ENCODE data around the gene TTC7B.

Gene TTC7B

DNA sequence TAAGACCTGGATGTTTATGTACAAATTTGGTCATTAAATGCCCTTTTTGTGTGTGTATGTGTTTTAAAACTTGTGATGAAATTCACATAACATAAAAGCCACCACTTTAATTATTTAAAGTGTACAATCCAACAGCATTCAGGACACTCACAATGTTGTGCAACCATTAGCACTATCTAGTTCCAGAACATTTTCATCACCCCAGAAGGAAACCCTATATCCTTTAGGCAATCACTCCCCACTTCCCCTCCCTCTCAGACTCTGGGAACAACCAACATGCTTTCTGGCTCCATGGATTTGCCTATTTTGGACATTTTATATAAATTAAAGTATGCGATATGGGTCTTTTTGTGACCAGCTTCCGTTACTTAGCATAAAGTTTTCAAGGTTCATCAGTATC lies 124.6 kb downstream of the TTC7B start:
- TF ChIP-seq, protein P1, sequence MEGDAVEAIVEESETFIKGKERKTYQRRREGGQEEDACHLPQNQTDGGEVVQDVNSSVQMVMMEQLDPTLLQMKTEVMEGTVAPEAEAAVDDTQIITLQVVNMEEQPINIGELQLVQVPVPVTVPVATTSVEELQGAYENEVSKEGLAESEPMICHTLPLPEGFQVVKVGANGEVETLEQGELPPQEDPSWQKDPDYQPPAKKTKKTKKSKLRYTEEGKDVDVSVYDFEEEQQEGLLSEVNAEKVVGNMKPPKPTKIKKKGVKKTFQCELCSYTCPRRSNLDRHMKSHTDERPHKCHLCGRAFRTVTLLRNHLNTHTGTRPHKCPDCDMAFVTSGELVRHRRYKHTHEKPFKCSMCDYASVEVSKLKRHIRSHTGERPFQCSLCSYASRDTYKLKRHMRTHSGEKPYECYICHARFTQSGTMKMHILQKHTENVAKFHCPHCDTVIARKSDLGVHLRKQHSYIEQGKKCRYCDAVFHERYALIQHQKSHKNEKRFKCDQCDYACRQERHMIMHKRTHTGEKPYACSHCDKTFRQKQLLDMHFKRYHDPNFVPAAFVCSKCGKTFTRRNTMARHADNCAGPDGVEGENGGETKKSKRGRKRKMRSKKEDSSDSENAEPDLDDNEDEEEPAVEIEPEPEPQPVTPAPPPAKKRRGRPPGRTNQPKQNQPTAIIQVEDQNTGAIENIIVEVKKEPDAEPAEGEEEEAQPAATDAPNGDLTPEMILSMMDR (IDR thresholded peaks at IDR 0.05; ENCODE audit: low read depth, low read length) = no peak
- Histone ChIP-seq H3K4me3 (ENCODE audit: low read depth, low read length) (no peak overlapping the region), H3K4me1 (peaks cover 9% of the 10 kb centered on the region), H3K9me3 (no peaks in the 10 kb centered on the region), H3K36me3 (no peaks in the 10 kb centered on the region), H3K27me3 (no peaks in the 10 kb centered on the region)
- DNase-seq = no peak

DNA sequence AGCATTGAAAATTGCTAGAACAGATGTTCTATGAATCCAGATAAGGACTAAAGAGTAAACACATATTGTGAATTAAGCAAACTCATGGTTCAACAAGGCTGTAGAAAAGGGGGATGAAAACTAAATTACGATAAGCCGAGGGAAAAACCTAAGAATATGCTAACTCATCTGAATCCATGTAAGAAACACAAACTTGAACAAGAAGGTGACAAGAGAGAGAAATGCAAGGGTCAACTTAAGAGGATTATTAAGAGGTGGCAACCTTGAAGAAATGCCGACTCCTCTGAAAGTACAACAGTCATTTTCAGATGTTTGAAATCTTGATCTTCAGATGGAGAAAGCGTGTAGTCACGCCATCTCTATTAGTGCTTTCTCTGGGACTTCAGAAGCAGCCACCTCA lies 128.6 kb downstream of the TTC7B start:
- no peak for DNase-seq
- no peaks in the 10 kb centered on the region for H3K4me1 ChIP-seq
- no peaks in the 10 kb centered on the region for H3K36me3 ChIP-seq
- no peak overlapping the region for H3K4me3 ChIP-seq (ENCODE audit: low read depth, low read length)
- no peaks in the 10 kb centered on the region for H3K9me3 ChIP-seq
- TF ChIP-seq, protein P1 (IDR thresholded peaks at IDR 0.05; ENCODE audit: low read depth, low read length) = no peak
- H3K27me3 ChIP-seq = no peaks in the 10 kb centered on the region

DNA sequence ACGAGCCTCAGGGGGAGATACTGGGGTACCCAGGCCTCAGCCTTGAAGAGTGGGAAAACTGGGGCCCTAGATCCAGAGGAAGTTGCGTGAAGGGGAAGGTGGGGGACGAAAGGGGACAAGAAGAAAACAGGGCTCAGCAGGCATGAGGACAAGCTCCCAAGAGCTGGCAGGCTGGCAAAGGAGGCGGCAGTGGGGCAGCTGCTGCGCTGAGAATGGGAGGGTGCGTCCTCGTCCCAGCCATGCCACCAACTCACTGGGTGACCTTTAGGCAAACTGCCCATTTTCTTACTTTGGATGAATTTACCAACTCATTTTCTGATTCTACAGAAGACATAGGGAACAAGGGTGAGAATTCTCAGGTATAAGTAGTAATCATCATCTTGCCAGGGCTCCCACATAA lies 133.6 kb downstream of the TTC7B start:
- no peaks in the 10 kb centered on the region for H3K27me3 ChIP-seq
- no peak overlapping the region for H3K4me3 ChIP-seq (ENCODE audit: low read depth, low read length)
- TF ChIP-seq, protein P1 (IDR thresholded peaks at IDR 0.05; ENCODE audit: low read depth, low read length) = no peak
- H3K4me1 ChIP-seq = no peaks in the 10 kb centered on the region
- no peak for DNase-seq
- H3K36me3 ChIP-seq = no peaks in the 10 kb centered on the region
- no peaks in the 10 kb centered on the region for H3K9me3 ChIP-seq

DNA sequence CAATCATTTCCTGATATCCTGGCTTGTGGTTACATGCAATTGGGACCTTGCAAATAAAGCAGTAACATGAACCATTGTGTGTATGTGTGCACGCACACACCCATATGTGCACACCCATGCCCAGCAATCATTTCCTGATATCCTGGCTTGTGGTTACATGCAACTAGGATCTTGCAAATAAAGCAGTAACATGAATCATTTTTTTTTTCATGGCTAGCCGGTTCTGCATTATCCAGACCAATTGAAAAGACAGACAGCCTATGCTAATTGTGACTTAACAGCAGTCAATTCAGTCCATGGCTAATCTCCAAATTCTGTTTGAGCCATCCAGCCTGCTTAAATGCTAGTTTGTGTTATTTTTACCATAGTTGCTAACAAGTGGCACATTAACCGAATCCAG lies 134.3 kb downstream of the TTC7B start:
- no peaks in the 10 kb centered on the region for H3K9me3 ChIP-seq
- H3K4me1 ChIP-seq = no peaks in the 10 kb centered on the region
- DNase-seq = no peak
- H3K36me3 ChIP-seq = no peaks in the 10 kb centered on the region
- TF ChIP-seq, protein P1 (IDR thresholded peaks at IDR 0.05; ENCODE audit: low read depth, low read length) = no peak
- H3K27me3 ChIP-seq = no peaks in the 10 kb centered on the region
- no peak overlapping the region for H3K4me3 ChIP-seq (ENCODE audit: low read depth, low read length)

DNA sequence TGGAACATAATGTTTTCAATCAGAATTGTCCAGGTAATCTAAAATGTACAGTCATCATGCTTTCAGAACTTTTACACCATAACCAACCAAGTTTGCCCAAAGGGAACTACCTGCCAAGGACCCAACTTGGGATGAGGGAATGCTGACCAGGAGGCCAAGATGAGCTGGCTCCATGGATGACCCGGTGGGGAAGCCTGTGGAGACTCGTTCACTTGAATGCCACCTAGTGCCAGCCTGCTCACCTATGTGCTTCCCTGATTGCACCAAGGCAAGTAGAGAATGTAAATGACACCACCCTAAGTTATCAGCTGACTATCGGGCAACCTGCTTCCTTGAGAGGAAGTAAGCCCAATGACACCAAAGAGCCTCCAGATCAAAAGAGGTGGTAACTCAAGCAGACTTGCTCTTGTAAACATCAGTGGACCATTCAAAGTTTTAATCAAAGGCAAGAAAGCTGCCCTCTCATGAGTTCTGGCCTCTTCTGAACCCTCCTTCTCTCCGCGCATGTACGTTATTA lies 137.3 kb downstream of the TTC7B start:
- DNase-seq = no peak
- H3K36me3 ChIP-seq = no peaks in the 10 kb centered on the region; the same call in 1 of the 2 replicates
- H3K27me3 ChIP-seq = no peaks in the 10 kb centered on the region
- TF ChIP-seq, protein P1 (IDR thresholded peaks at IDR 0.05; ENCODE audit: low read depth, low read length) = no peak
- no peak overlapping the region for H3K4me3 ChIP-seq (ENCODE audit: low read depth, low read length)
- H3K9me3 ChIP-seq = no peaks in the 10 kb centered on the region
- H3K4me1 ChIP-seq = peaks cover 4% of the 10 kb centered on the region; the same call in 1 of the 2 replicates

DNA sequence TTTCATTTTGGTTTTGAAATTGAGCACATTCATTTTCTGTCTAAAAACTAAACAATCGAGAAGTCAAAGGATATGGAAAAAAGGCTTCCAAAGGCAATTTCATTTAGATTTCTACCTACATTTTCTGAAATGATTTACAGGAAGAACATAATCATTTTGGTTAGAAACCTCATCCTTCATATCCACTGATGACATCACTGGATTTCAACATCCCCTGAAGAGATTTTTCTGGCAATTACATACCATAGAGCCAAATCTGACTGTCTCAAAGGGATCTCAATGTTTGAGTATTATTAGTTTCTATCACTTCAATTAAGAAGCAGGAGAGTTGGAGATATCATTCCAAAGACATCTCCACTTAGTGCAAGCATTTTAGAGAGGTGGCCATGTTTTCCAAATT lies 137.8 kb downstream of the TTC7B start:
- H3K4me3 ChIP-seq (ENCODE audit: low read depth, low read length) = no peak overlapping the region
- no peak for DNase-seq
- H3K4me1 ChIP-seq = peaks cover 4% of the 10 kb centered on the region; the same call in 1 of the 2 replicates
- TF ChIP-seq, protein P1 (IDR thresholded peaks at IDR 0.05; ENCODE audit: low read depth, low read length) = no peak
- H3K36me3 ChIP-seq = no peaks in the 10 kb centered on the region; the same call in 1 of the 2 replicates
- no peaks in the 10 kb centered on the region for H3K27me3 ChIP-seq
- H3K9me3 ChIP-seq = no peaks in the 10 kb centered on the region

Data from BE2C (cell line).